Naive B cell (primary cell): Measurements from ENCODE around the gene KRTAP19-5. TPM values are rescaled to one million over a fixed set of nuclear protein-coding genes. Genes with fewer than 3 reads are reported as not detected.
"Not testable (repeated sequence)": the region's sequence is repeated elsewhere in the genome, so short reads cannot be mapped to it uniquely, and the experiment has no call there.

ENCODE experiments used
- ATAC-seq, 2 donors: fragments of 150-1000 bp; cut with Tn5 transposase; 2 replicates each; pipeline ENCODE4 v1.10.0; 2021; ENCODE audit warnings: low read depth in 2 of 2, mild to moderate bottlenecking in 2 of 2, moderate library complexity in 2 of 2
- DNase-seq: peaks from one replicate; pipeline ENCODE4 v3.0.0; 2022
- H3K27ac Mint-ChIP-seq, 6 donors: one replicate each; pipeline ENCODE4 v1.8.0; 2020 to 2022; ENCODE audit warnings: mild to moderate bottlenecking in 6 of 6, mixed read lengths in 6 of 6, moderate library complexity in 5 of 6, inconsistent platforms in 2 of 6
- H3K27me3 Mint-ChIP-seq, 3 donors: one replicate each; pipeline ENCODE4 v1.8.0; 2021 to 2022; ENCODE audit warnings: mixed read lengths in 3 of 3, mild to moderate bottlenecking in 1 of 3
- H3K36me3 Mint-ChIP-seq, 2 donors: one replicate each; pipeline ENCODE4 v1.8.0; 2020 to 2022; ENCODE audit warnings: mixed read lengths in 2 of 2, inconsistent platforms in 1 of 2, mild to moderate bottlenecking in 1 of 2
- H3K4me1 Mint-ChIP-seq, 3 donors: one replicate each; pipeline ENCODE4 v1.8.0; 2020 to 2022; ENCODE audit warnings: mixed read lengths in 3 of 3, inconsistent platforms in 1 of 3, mild to moderate bottlenecking in 1 of 3, moderate library complexity in 1 of 3
- H3K4me3 Mint-ChIP-seq, 8 donors: one replicate each; pipeline ENCODE4 v1.8.0; 2020 to 2022; ENCODE audit warnings: mild to moderate bottlenecking in 8 of 8, mixed read lengths in 8 of 8, moderate library complexity in 8 of 8, inconsistent platforms in 2 of 8
- H3K9me3 Mint-ChIP-seq, 7 donors: one replicate each; pipeline ENCODE4 v1.8.0; 2020 to 2022; ENCODE audit warnings: mixed read lengths in 7 of 7, mild to moderate bottlenecking in 5 of 7, inconsistent platforms in 2 of 7, moderate library complexity in 1 of 7
- polyA plus RNA-seq, 6 donors: library from polyadenylated mRNA; unstranded; fragments of 300-500 nt; fragmentation: Illumina TruSeq; gene quantifications; one replicate each; pipeline ENCODE4 v1.2.3, GENCODE V29; 2021; ENCODE audit warnings: low read depth in 6 of 6

The KRTAP19-5 gene
- polyA plus RNA-seq = not detected

DNA sequence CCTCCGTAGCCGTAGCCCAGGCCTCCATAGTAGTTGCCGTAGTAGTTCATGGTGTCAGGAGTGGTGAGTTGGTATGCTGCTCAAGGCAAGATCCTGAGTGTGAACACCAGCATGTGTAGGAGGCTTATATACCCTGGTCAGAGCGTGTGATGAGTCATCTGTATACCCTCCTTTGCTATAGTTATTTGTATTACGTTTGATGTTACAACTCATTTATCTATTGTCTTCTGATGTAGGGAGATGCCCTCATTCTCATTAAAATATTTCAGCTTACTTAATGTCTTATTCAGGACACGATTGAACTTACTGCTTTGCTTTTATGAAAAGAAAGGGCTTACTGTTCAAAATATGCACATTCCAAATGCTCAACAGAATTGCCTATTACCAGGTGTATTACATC lies at the start of gene KRTAP19-5:
TSS of gene KRTAP19-5 (minus strand) at position 101 of the 400 bp plus-strand sequence. CDS start at position 50, 51 bp downstream.
- no peaks in the 10 kb centered on the region for H3K36me3 Mint-ChIP-seq
- no peak for ATAC-seq
- H3K27me3 Mint-ChIP-seq = no peaks in the 10 kb centered on the region
- no peak for DNase-seq
- H3K27ac Mint-ChIP-seq = no peak within 1 kb of the TSS
- no peaks in the 10 kb centered on the region for H3K4me1 Mint-ChIP-seq
- peaks cover 0 to 7% (median 0%) of the 10 kb centered on the region in 7 donors for H3K9me3 Mint-ChIP-seq
- peak within 1 kb of the TSS in 1 of 8 donors; percentile 13 for H3K4me3 Mint-ChIP-seq

DNA sequence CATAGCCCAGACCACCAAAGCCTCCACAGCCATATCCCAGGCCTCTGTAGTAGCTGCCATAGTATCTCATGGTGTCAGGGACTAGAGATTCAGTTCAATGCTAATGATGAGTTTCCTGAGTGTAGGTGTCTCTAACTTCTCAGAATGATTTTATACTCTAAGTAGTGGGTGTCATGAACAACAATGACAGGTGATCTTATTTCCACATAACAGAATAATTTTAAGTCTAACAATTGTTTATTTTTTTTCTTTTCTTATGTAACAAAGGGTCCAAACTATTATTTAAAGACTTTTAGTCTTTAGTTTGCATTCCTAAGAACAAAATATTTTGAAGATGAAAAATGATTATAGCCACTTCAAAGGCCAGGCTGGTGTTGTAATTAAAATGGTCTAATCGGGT lies 39.8 kb upstream of the KRTAP19-5 start, which contains the start of gene KRTAP19-6:
TSS of gene KRTAP19-6 (minus strand) at position 101 of the 400 bp plus-strand sequence. CDS start at position 70, 31 bp downstream.
- H3K27ac Mint-ChIP-seq = no peak within 1 kb of the TSS
- no peak within 1 kb of the TSS for H3K4me3 Mint-ChIP-seq
- H3K9me3 Mint-ChIP-seq = peaks cover 0 to 9% (median 4%) of the 10 kb centered on the region in 7 donors

DNA sequence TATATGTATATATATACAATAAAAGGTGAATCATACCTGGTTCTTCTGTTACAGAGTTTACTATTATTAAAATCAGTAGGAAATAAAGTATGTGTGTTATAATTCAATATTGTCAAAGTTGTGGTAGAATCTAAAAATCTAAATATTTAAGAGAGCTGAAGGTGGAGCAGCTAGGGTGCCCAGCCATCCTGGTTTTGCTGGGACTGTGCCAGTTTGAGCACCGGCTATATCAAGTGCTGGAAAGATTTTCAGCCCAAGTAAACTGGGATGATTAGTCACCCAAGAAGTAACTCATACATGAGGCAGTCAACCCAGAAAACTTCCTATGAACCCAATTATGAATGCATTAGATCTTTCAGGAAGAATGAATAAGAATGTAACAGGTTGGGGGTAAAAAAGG lies 16.9 kb upstream of the KRTAP19-5 start:
- H3K4me3 Mint-ChIP-seq = no peak overlapping the region
- H3K9me3 Mint-ChIP-seq = peaks cover 0 to 4% (median 2%) of the 10 kb centered on the region in 7 donors
- DNase-seq (no peak), ATAC-seq (no peak)
- H3K36me3 Mint-ChIP-seq = no peaks in the 10 kb centered on the region
- H3K27me3 Mint-ChIP-seq = no peaks in the 10 kb centered on the region
- H3K27ac Mint-ChIP-seq = no peak overlapping the region
- no peaks in the 10 kb centered on the region for H3K4me1 Mint-ChIP-seq

More for the DNA sequence above, 39.8 kb upstream of the KRTAP19-5 start, which contains the start of gene KRTAP19-6:
- H3K27me3 Mint-ChIP-seq = no peaks in the 10 kb centered on the region
- no peaks in the 10 kb centered on the region for H3K36me3 Mint-ChIP-seq
- H3K4me1 Mint-ChIP-seq = no peaks in the 10 kb centered on the region
- ATAC-seq = no peak
- DNase-seq = no peak

DNA sequence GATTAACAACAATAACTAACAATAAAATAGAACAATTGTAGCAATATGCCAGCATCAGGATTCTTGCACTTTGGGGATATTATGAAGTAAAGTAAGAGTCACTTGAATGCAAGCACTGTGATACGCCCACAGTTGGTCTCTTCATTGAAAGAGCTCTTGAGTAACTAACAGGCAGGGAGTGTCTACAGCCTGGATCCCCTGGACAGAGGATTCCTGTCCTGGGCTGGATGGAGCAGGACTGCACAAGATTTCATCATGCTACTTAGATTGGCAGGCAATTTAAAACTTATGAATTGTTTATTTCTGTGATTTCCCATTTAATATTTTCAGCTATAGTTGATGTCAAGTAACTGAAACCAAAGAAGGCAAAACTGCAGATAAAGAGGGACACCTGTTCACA lies 13.7 kb upstream of the KRTAP19-5 start:
- Mint-ChIP-seq H3K4me3 (no peak overlapping the region), H3K9me3 (peaks cover 0 to 4% (median 2%) of the 10 kb centered on the region in 7 donors), H3K27ac (no peak overlapping the region), H3K36me3 (no peaks in the 10 kb centered on the region), H3K4me1 (no peaks in the 10 kb centered on the region), H3K27me3 (no peaks in the 10 kb centered on the region)
- ATAC-seq (no peak), DNase-seq (no peak)

DNA sequence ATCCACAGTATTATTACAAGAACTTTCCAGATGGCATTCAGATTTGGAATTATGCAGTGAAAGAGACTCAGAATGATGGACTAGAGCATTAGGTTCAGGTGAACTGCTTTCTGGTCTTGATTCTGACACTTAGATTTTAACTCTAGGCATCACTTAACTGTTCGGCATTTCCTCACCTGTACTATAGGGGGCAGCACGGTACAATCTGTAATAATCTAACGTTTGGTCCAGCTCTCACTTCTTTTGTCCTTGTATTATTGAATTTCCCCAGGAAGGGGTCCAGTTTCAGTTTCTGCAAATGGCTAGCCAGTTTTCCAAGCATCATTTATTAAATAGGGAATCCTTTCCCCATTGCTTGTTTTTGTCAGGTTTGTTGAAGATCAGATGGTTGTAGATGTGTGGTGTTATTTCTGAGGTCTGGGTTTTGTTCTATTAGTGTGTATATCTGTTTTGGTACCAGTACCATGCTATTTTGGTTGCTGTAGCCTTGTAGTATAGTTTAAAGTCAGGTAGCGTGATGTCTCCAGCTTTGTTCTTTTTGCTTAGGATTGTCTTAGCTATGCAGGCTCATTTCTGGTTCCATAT lies 3.8 kb upstream of the KRTAP19-5 start:
- not testable (repeated sequence) for H3K27me3 Mint-ChIP-seq, DNase-seq, H3K4me1 Mint-ChIP-seq, H3K9me3 Mint-ChIP-seq, H3K36me3 Mint-ChIP-seq, H3K27ac Mint-ChIP-seq, ATAC-seq, H3K4me3 Mint-ChIP-seq

DNA sequence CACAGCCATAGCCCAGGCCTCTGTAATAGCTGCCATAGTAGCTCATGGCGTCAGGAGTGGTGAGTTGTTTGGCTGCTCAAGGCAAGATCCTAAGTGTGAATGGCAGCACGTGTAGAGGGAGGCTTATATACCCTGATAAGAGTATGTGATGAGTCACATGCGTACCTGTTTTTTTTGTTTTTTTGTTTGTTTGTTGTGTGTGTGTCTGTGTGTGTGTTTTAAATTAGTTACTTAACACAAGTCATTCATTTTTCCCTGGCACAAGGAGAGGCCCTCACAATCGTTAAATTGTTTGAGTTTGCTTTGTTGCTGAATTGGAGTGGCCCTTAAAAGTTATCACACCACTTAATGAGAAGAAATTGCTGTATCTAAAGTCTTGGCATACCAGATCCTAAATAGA lies 4.9 kb downstream of the KRTAP19-5 start, which contains the start of gene KRTAP19-4:
TSS of gene KRTAP19-4 (minus strand) at position 101 of the 400 bp plus-strand sequence. CDS start at position 46, 55 bp downstream.
- Mint-ChIP-seq H3K36me3 (no peaks in the 10 kb centered on the region), H3K9me3 (peaks cover 0 to 3% (median 0%) of the 10 kb centered on the region in 7 donors), H3K27me3 (no peaks in the 10 kb centered on the region), H3K4me3 (no peak within 1 kb of the TSS), H3K27ac (no peak within 1 kb of the TSS), H3K4me1 (no peaks in the 10 kb centered on the region)
- DNase-seq (no peak), ATAC-seq (no peak)

DNA sequence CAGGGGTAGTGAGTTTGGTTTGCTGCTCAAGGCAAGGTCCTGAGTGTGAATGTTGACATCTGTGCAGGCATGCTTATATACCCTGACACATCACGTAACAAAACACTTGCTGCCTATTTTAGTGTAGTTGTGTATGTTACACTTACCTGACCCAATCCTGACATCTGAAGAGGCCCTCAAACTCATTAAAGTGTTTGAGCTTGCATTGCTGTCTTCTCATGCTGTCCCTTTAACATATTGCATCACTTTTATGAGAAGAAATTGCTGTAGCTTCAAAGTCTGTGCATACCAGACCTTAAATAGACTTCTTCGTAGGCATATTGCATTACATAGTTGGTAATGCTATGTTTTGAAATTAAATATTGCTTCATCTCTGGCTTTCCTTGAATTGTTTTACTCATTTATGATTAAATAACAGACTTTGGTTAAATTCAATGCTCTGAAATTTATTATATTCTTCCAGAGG lies 9.9 kb downstream of the KRTAP19-5 start, which contains the start of gene KRTAP19-3:
TSS of gene KRTAP19-3 (minus strand) at position 51 of the 466 bp plus-strand sequence. CDS start 56 bp downstream, outside the sequence.
- H3K27me3 Mint-ChIP-seq = no peaks in the 10 kb centered on the region
- DNase-seq (no peak), ATAC-seq (no peak)
- no peak within 1 kb of the TSS for H3K4me3 Mint-ChIP-seq
- H3K9me3 Mint-ChIP-seq = peaks cover 0 to 10% (median 2%) of the 10 kb centered on the region in 7 donors
- no peaks in the 10 kb centered on the region for H3K4me1 Mint-ChIP-seq
- peak within 1 kb of the TSS in 1 of 6 donors; percentile 93 for H3K27ac Mint-ChIP-seq
- H3K36me3 Mint-ChIP-seq = no peaks in the 10 kb centered on the region

DNA sequence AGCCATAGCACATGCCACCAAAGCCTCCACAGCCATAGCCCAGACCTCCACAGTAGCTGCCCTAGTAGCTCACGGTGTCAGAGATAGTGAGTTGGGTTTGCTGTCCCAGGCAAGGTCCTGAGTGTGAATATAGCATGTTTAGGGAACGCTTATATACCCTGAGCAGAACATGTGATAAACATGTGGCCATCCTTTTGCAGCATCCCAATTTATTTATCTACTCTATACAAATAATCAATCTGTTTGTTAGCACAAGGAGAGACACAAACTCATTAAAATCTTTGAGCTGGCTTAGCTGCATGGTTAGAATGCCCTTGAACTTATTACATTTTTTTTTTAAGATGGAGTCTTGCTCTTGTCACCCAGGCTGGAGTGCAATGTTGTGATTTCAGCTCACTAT lies 14.6 kb downstream of the KRTAP19-5 start, which contains the start of gene KRTAP19-2:
TSS of gene KRTAP19-2 (minus strand) at position 101 of the 400 bp plus-strand sequence. CDS start at position 13, 88 bp downstream.
- Mint-ChIP-seq H3K4me3 (no peak within 1 kb of the TSS), H3K27ac (no peak within 1 kb of the TSS), H3K9me3 (peaks cover 0 to 26% (median 7%) of the 10 kb centered on the region in 7 donors), H3K36me3 (no peaks in the 10 kb centered on the region), H3K27me3 (no peaks in the 10 kb centered on the region), H3K4me1 (no peaks in the 10 kb centered on the region)
- no peak for ATAC-seq
- DNase-seq = no peak

DNA sequence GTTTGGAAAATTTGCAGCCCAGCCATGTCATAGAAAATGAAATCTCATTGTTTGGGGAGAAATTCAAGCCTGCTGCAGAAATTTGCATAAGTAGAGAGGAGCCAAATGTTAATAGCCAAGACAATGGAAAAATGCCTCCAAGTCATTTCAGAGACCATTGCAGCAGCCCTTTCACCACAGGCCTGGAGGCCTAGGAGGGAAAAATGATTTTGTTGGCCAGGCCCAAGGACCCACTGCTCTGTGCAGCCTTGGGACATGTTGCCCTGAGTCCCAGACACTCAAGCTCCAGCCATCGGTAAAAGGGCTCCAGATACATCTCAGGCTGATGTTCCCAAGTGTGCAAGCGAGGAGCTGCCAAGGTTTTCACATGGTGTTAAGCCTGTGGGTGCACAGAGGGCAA lies 15.8 kb downstream of the KRTAP19-5 start:
- no peaks in the 10 kb centered on the region for H3K27me3 Mint-ChIP-seq
- H3K4me1 Mint-ChIP-seq = no peaks in the 10 kb centered on the region
- H3K27ac Mint-ChIP-seq = no peak overlapping the region
- H3K36me3 Mint-ChIP-seq = no peaks in the 10 kb centered on the region
- no peak overlapping the region for H3K4me3 Mint-ChIP-seq
- DNase-seq = no peak
- ATAC-seq = no peak
- H3K9me3 Mint-ChIP-seq = peaks cover 0 to 26% (median 7%) of the 10 kb centered on the region in 7 donors

DNA sequence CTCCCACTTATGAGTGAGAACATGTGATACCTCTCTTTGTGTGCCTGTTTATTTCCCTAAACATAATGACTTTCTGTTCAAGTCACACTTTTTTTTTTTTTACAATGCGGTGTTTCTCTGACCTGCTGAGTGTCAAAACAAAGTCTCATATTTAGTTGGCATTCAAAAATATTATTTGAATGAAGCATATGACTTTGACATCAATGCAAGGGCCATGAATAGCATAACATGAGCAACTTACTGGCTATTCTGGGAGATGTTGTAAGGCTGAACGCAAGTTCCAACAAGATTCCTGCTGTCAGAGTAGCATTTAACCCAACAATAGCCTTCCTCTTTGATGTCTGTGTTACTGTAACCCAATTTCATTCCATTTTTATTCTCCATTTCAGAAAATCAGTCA lies 19.8 kb downstream of the KRTAP19-5 start:
- Mint-ChIP-seq H3K4me3 (no peak overlapping the region), H3K27ac (no peak overlapping the region), H3K36me3 (no peaks in the 10 kb centered on the region), H3K9me3 (peaks cover 0 to 17% (median 7%) of the 10 kb centered on the region in 7 donors), H3K4me1 (no peaks in the 10 kb centered on the region), H3K27me3 (no peaks in the 10 kb centered on the region)
- ATAC-seq (no peak), DNase-seq (no peak)

DNA sequence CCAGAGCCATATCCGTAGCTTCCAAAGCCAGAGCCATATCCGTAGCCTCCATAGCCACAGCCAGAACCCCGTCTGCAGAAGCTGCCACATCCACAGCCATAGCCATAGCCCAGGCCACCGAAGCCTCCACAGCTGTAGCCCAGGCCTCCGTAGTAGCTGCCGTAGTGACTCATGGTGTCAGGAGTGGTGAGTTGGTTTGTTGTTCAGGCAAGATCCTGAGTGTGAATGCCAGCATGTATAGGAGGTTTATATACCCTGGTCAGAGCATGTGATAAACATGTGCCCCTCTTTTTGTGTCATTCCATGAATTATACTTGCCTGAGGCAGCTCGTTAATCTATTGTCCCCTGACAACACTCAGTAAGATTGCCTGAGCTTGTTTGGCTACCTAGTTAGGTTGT lies 21.8 kb downstream of the KRTAP19-5 start, which contains the start of gene KRTAP19-1:
TSS of gene KRTAP19-1 (minus strand) at position 223 of the 400 bp plus-strand sequence. CDS start at position 173, 50 bp downstream.
- no peak for ATAC-seq
- Mint-ChIP-seq H3K4me1 (no peaks in the 10 kb centered on the region), H3K4me3 (no peak within 1 kb of the TSS), H3K27ac (no peak within 1 kb of the TSS), H3K9me3 (peaks cover 0 to 6% (median 2%) of the 10 kb centered on the region in 7 donors), H3K27me3 (no peaks in the 10 kb centered on the region), H3K36me3 (no peaks in the 10 kb centered on the region)
- DNase-seq = no peak

DNA sequence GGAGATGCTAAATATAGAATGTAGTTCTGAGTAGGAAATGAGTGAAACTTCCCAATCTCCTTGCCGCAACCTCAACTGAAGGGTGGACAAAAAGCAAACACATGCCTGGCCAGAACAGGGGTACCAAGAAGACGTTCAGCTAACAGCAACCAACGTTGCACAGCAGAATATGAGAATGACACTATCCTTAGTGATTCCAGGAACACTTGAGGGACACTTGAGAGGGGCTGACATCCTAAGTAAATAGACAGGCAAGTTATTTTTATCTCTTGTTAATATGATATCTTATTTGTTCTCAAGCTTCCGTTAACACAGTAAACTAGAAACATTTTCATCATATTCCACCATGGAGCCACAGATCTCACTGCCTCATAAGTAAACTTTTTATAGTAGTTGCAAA lies 22.7 kb downstream of the KRTAP19-5 start:
- no peak for DNase-seq
- no peak overlapping the region for H3K27ac Mint-ChIP-seq
- peaks cover 0 to 6% (median 2%) of the 10 kb centered on the region in 7 donors for H3K9me3 Mint-ChIP-seq
- H3K27me3 Mint-ChIP-seq = no peaks in the 10 kb centered on the region
- no peaks in the 10 kb centered on the region for H3K4me1 Mint-ChIP-seq
- H3K36me3 Mint-ChIP-seq = no peaks in the 10 kb centered on the region
- ATAC-seq = no peak
- no peak overlapping the region for H3K4me3 Mint-ChIP-seq

DNA sequence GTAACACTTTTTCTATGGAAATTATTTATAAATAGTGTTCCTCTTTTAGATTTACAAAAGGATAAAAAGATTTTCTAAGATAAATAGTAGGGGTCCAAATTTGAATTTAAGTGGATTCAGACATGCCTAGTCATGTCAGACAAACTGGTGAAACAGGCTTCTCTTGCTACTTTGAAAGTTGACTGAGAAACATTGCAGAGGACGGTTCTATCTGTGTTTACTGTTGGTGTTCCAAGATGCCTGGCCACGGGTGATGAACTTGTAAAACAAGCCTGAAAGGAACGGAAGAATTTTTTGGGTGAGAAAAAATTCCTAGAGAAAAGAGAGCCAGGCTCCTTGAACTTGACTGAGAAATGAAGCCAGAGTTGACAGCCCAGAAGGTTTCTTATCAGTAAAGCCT lies 23.9 kb downstream of the KRTAP19-5 start:
- H3K36me3 Mint-ChIP-seq = no peaks in the 10 kb centered on the region
- DNase-seq (no peak), ATAC-seq (no peak)
- H3K27ac Mint-ChIP-seq = no peak overlapping the region
- H3K4me3 Mint-ChIP-seq = no peak overlapping the region
- peaks cover 0 to 6% (median 2%) of the 10 kb centered on the region in 7 donors for H3K9me3 Mint-ChIP-seq
- H3K27me3 Mint-ChIP-seq = no peaks in the 10 kb centered on the region
- no peaks in the 10 kb centered on the region for H3K4me1 Mint-ChIP-seq
